ENCODE measurements around the gene WDR81. TPM values are rescaled to one million over a fixed set of nuclear protein-coding genes. Genes with fewer than 3 reads are reported as not detected.
A peak's percentile ranks its signal among the peaks of the same experiment; 100 is the strongest.

Gene WDR81
- total RNA-seq, 4 donors from 2014 or later: 25.7 to 40.8 (median 32.1) TPM

DNA sequence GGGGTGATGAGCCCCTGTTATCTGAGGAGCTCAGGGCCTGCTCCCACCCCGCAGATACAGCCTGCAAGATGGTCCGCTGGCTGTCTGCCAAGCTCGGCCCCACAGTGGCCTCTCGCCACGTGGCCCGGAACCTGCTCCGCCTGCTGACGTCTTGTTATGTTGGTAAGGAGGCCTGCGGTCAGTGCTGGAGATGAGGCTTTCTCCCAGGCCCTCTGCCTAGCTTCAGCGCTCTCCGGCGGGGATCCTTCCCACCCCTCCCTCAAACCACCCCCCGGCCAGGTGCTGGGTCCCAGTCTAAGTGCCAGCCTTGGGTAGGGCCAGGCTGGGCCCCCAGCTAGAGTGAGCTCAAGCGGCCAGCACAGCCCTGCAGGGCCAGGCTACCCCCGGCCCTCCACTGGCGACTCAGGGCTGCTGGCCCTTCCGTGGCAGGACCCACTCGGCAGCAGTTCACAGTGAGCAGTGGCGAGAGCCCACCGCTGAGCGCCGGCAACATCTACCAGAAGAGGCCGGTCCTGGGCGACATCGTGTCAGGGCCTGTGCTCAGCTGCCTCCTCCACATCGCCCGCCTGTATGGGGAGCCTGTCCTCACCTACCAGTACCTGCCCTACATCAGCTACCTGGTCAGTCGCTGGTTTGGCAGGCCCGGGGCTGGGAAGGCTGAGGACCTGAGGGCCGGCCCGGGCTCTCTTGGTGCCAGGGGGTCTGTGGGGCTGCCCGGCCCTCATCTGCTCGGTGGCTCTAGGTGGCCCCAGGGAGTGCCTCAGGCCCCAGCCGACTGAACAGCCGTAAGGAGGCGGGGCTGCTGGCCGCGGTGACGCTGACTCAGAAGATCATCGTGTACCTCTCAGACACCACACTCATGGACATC, 6.1 kb downstream of the WDR81 start:
- peaks cover 17 to 60% (median 55%) of the 10 kb centered on the region in 4 donors for H3K4me1 ChIP-seq
- no peak for TF ChIP-seq EP300 (IDR thresholded peaks at IDR 0.05)
- peak; percentile 71 to 78 for TF ChIP-seq POLR2AphosphoS5 (IDR thresholded peaks at IDR 0.05)
- TF ChIP-seq CTCF (IDR thresholded peaks at IDR 0.05): no peak
- H3K9me3 ChIP-seq: no peaks in the 10 kb centered on the region
- DNase-seq (ENCODE audit: extremely low spot score): no peak
- H3K27me3 ChIP-seq: no peaks in the 10 kb centered on the region
- H3K4me3 ChIP-seq: peak overlapping the region; percentile 22 to 44 (median 26)
- H3K36me3 ChIP-seq: peaks cover 20 to 85% (median 80%) of the 10 kb centered on the region in 4 donors
- peak overlapping the region; percentile 83 to 85 (median 84) for H3K27ac ChIP-seq (replicated peaks in 1 of 4)
- intact Hi-C loops (cut with DNase I): no loop called here
- 70% methylated on average over 12 of the region's 40 CpGs for WGBS

DNA sequence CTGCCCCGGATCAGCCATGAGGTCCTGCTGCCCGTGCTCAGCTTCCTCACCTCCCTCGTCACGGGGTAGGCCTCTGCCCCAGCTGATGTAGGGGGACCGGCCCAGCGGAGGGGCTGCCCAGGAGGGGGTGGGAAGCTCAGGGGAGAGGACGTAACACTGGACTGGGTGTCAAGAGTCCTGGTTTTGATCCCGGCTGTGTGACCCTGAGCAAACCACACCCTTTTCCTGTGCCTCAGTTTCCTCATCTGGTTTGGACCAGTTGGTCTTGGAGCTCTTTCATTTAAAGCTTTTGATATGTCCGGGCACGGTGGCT, 6.6 kb downstream of the WDR81 start:
- H3K36me3 ChIP-seq: peaks cover 17 to 86% (median 80%) of the 10 kb centered on the region in 4 donors
- intact Hi-C loops (cut with DNase I): no loop called here
- H3K4me3 ChIP-seq: peak overlapping the region in 2 of 4 donors; percentile 22 to 25
- TF ChIP-seq POLR2A (IDR thresholded peaks at IDR 0.05; ENCODE audit: low read depth) (no peak), POLR2AphosphoS5 (IDR thresholded peaks at IDR 0.05) (peak in 1 of 2 donors; percentile 7)
- peak overlapping the region; percentile 83 to 85 (median 84) for H3K27ac ChIP-seq (replicated peaks in 1 of 4)
- 92% methylated on average over 4 of the region's 10 CpGs for WGBS
- DNase-seq (ENCODE audit: extremely low spot score): no peak
- no peaks in the 10 kb centered on the region for H3K9me3 ChIP-seq
- peaks cover 18 to 60% (median 54%) of the 10 kb centered on the region in 4 donors for H3K4me1 ChIP-seq
- no peaks in the 10 kb centered on the region for H3K27me3 ChIP-seq

DNA sequence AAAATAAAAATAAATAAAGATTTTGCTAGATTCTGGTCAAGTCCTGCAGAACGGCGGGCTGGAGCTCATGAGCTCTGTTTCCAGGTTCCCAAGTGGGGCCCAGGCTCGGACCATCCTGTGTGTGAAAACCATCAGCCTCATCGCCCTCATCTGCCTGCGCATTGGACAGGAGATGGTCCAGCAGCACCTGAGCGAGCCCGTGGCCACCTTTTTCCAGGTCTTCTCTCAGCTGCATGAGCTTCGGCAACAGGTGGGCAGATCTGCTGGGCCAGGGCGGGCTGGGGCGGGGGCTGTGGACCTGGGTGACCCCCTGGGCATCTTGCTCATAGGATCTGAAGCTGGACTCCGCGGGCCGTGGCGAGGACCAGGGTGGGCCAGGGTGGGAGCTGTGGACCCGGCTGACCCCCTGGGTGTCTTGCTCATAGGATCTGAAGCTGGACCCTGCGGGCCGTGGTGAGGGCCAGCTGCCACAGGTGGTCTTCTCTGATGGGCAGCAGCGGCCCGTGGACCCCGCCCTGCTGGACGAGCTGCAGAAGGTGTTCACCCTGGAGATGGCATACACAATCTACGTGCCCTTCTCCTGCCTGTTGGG, 7.8 kb downstream of the WDR81 start:
- no peak overlapping the region for H3K4me3 ChIP-seq
- TF ChIP-seq CTCF (IDR thresholded peaks at IDR 0.05) (no peak), POLR2AphosphoS5 (IDR thresholded peaks at IDR 0.05) (no peak), EP300 (IDR thresholded peaks at IDR 0.05) (no peak), POLR2A (IDR thresholded peaks at IDR 0.05; ENCODE audit: low read depth) (no peak)
- WGBS: 92% methylated on average over 7 of the region's 22 CpGs
- H3K27ac ChIP-seq (replicated peaks in 1 of 4): no peak overlapping the region
- H3K4me1 ChIP-seq: peaks cover 30 to 60% (median 53%) of the 10 kb centered on the region in 4 donors
- H3K27me3 ChIP-seq: no peaks in the 10 kb centered on the region
- H3K9me3 ChIP-seq: no peaks in the 10 kb centered on the region
- intact Hi-C loops (cut with DNase I): no loop called here
- peaks cover 11 to 86% (median 79%) of the 10 kb centered on the region in 4 donors for H3K36me3 ChIP-seq
- DNase-seq (ENCODE audit: extremely low spot score): no peak

- no peak overlapping the region for H3K4me3 ChIP-seq
- intact Hi-C loops (cut with DNase I): no loop called here
- H3K27me3 ChIP-seq: no peaks in the 10 kb centered on the region
- peaks cover 11 to 86% (median 79%) of the 10 kb centered on the region in 4 donors for H3K36me3 ChIP-seq
- H3K4me1 ChIP-seq: peaks cover 34 to 58% (median 51%) of the 10 kb centered on the region in 4 donors
- H3K27ac ChIP-seq (replicated peaks in 1 of 4): no peak overlapping the region
- no peak for TF ChIP-seq POLR2A (IDR thresholded peaks at IDR 0.05; ENCODE audit: low read depth)
- no peak for TF ChIP-seq POLR2AphosphoS5 (IDR thresholded peaks at IDR 0.05)
- WGBS: 73% methylated on average over 9 of the region's 11 CpGs
- H3K9me3 ChIP-seq: no peaks in the 10 kb centered on the region
- DNase-seq (ENCODE audit: extremely low spot score): no peak
Observed at GRCh38 chr17:1732833-1733321, 8.4 kb downstream of the WDR81 start.

DNA sequence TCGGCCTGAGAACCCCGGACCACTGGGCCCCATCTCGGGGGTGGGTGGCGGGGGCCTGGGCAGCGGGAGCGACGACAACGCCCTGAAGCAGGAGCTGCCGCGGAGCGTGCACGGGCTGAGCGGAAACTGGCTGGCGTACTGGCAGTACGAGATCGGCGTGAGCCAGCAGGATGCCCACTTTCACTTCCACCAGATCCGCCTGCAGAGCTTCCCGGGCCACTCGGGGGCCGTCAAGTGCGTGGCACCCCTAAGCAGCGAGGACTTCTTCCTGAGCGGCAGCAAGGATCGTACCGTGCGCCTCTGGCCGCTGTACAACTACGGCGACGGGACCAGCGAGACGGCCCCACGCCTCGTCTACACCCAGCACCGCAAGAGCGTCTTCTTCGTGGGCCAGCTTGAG, 9.3 kb downstream of the WDR81 start:
- no peak for DNase-seq (ENCODE audit: extremely low spot score)
- H3K4me1 ChIP-seq: peaks cover 36 to 49% (median 44%) of the 10 kb centered on the region in 4 donors
- H3K4me3 ChIP-seq: no peak overlapping the region
- WGBS: no CpG with 5 or more reads among the region's 38 CpGs
- H3K27me3 ChIP-seq: no peaks in the 10 kb centered on the region
- no peak for TF ChIP-seq POLR2A (IDR thresholded peaks at IDR 0.05; ENCODE audit: low read depth)
- no peak for TF ChIP-seq CTCF (IDR thresholded peaks at IDR 0.05)
- no peak for TF ChIP-seq EP300 (IDR thresholded peaks at IDR 0.05)
- no peak for TF ChIP-seq POLR2AphosphoS5 (IDR thresholded peaks at IDR 0.05)
- peaks cover 11 to 83% (median 75%) of the 10 kb centered on the region in 4 donors for H3K36me3 ChIP-seq
- no peaks in the 10 kb centered on the region for H3K9me3 ChIP-seq
- intact Hi-C loops (cut with DNase I): no loop called here
- no peak overlapping the region for H3K27ac ChIP-seq (replicated peaks in 1 of 4)
